ENCODE data around the gene MIEF2.

Gene MIEF2

GRCh38 chr17:18217412-18218015, 42.9 kb upstream of the MIEF2 start:
- H3K27me3 ChIP-seq (ENCODE audit: insufficient read depth, low read length, poor library complexity, severe bottlenecking) = no peaks in the 10 kb centered on the region
- no peak overlapping the region for H3K9ac ChIP-seq (ENCODE audit: low read depth, low read length, poor library complexity, severe bottlenecking)
- no peaks in the 10 kb centered on the region for H3K4me1 ChIP-seq (ENCODE audit: insufficient read depth, low read length, poor library complexity, severe bottlenecking)
- H3K9me3 ChIP-seq (ENCODE audit: insufficient read depth, low read depth, low read length) = no peaks in the 10 kb centered on the region
- TF ChIP-seq, protein P1, sequence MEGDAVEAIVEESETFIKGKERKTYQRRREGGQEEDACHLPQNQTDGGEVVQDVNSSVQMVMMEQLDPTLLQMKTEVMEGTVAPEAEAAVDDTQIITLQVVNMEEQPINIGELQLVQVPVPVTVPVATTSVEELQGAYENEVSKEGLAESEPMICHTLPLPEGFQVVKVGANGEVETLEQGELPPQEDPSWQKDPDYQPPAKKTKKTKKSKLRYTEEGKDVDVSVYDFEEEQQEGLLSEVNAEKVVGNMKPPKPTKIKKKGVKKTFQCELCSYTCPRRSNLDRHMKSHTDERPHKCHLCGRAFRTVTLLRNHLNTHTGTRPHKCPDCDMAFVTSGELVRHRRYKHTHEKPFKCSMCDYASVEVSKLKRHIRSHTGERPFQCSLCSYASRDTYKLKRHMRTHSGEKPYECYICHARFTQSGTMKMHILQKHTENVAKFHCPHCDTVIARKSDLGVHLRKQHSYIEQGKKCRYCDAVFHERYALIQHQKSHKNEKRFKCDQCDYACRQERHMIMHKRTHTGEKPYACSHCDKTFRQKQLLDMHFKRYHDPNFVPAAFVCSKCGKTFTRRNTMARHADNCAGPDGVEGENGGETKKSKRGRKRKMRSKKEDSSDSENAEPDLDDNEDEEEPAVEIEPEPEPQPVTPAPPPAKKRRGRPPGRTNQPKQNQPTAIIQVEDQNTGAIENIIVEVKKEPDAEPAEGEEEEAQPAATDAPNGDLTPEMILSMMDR (conservative IDR thresholded peaks at IDR 0.05; ENCODE audit: low read length) = peak; percentile 88
- TF ChIP-seq EZH2phosphoT487 (IDR thresholded peaks at IDR 0.05; ENCODE audit: borderline replicate concordance) = no peak
- no peaks in the 10 kb centered on the region for H4K20me1 ChIP-seq (ENCODE audit: insufficient read depth, low read length, poor library complexity, severe bottlenecking)
- no peaks in the 10 kb centered on the region for H3K36me3 ChIP-seq (ENCODE audit: insufficient read depth, low read length)
- no peak overlapping the region for H3K4me2 ChIP-seq (ENCODE audit: low read depth, low read length, poor library complexity, severe bottlenecking)
- H2AFZ ChIP-seq (ENCODE audit: low read length) = no peak overlapping the region
- no peak overlapping the region for H3K4me3 ChIP-seq (ENCODE audit: low read length, poor library complexity, severe bottlenecking)
- H3K79me2 ChIP-seq (ENCODE audit: insufficient read depth, low read length) = no peaks in the 10 kb centered on the region
- H3K9me2 ChIP-seq (replicated peaks; ENCODE audit: low read depth, low read length) = no peaks in the 10 kb centered on the region
- H3F3A ChIP-seq (ENCODE audit: low read depth) = no peaks in the 10 kb centered on the region

- no peaks in the 10 kb centered on the region for H3K9me2 ChIP-seq (replicated peaks; ENCODE audit: low read depth, low read length)
- no peak overlapping the region for H3K9ac ChIP-seq (ENCODE audit: low read depth, low read length, poor library complexity, severe bottlenecking)
- no peaks in the 10 kb centered on the region for H3K27me3 ChIP-seq (ENCODE audit: insufficient read depth, low read length, poor library complexity, severe bottlenecking)
- H3K4me1 ChIP-seq (ENCODE audit: insufficient read depth, low read length, poor library complexity, severe bottlenecking) = no peaks in the 10 kb centered on the region
- no peaks in the 10 kb centered on the region for H3K36me3 ChIP-seq (ENCODE audit: insufficient read depth, low read length)
- H3K9me3 ChIP-seq (ENCODE audit: insufficient read depth, low read depth, low read length) = no peaks in the 10 kb centered on the region
- no peak overlapping the region for H3K4me2 ChIP-seq (ENCODE audit: low read depth, low read length, poor library complexity, severe bottlenecking)
- no peak overlapping the region for H2AFZ ChIP-seq (ENCODE audit: low read length)
- H3K79me2 ChIP-seq (ENCODE audit: insufficient read depth, low read length) = no peaks in the 10 kb centered on the region
- no peak overlapping the region for H3K4me3 ChIP-seq (ENCODE audit: low read length, poor library complexity, severe bottlenecking)
- H3F3A ChIP-seq (ENCODE audit: low read depth) = no peaks in the 10 kb centered on the region
- TF ChIP-seq, protein P1 (conservative IDR thresholded peaks at IDR 0.05; ENCODE audit: low read length) = no peak
- no peak for TF ChIP-seq EZH2phosphoT487 (IDR thresholded peaks at IDR 0.05; ENCODE audit: borderline replicate concordance)
- H4K20me1 ChIP-seq (ENCODE audit: insufficient read depth, low read length, poor library complexity, severe bottlenecking) = no peaks in the 10 kb centered on the region
These were observed 41.6 kb upstream of the MIEF2 start for GRCh38 chr17:18218756-18219415.

DNA sequence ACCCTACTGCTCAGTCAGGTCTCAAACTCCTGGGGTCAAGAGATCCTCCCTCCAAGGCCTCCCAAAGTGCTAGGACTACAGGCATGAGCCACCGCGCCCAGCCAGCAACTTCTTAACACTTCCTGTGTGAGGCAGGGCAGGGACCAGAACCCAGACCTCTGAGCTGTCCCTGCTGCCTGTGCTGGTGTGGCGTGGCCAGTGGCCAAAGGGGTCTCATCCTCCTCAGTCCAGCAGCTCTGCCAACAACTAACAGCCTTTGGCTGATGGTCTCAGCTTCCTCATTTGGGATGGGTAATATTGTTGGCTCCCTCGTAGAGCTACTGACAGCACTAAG, 36.4 kb upstream of the MIEF2 start:
- H2AFZ ChIP-seq (ENCODE audit: low read length) = no peak overlapping the region
- no peak overlapping the region for H3K4me2 ChIP-seq (ENCODE audit: low read depth, low read length, poor library complexity, severe bottlenecking)
- no peaks in the 10 kb centered on the region for H3F3A ChIP-seq (ENCODE audit: low read depth)
- H3K27me3 ChIP-seq (ENCODE audit: insufficient read depth, low read length, poor library complexity, severe bottlenecking) = no peaks in the 10 kb centered on the region
- TF ChIP-seq EZH2phosphoT487 (IDR thresholded peaks at IDR 0.05; ENCODE audit: borderline replicate concordance) = no peak
- TF ChIP-seq, protein P1 (conservative IDR thresholded peaks at IDR 0.05; ENCODE audit: low read length) = no peak
- peaks cover 21% of the 10 kb centered on the region for H3K4me1 ChIP-seq (ENCODE audit: insufficient read depth, low read length, poor library complexity, severe bottlenecking)
- H3K4me3 ChIP-seq (ENCODE audit: low read length, poor library complexity, severe bottlenecking) = no peak overlapping the region
- H3K9ac ChIP-seq (ENCODE audit: low read depth, low read length, poor library complexity, severe bottlenecking) = no peak overlapping the region
- no peaks in the 10 kb centered on the region for H3K9me3 ChIP-seq (ENCODE audit: insufficient read depth, low read depth, low read length)
- H3K9me2 ChIP-seq (replicated peaks; ENCODE audit: low read depth, low read length) = no peaks in the 10 kb centered on the region
- H3K36me3 ChIP-seq (ENCODE audit: insufficient read depth, low read length) = no peaks in the 10 kb centered on the region
- H3K79me2 ChIP-seq (ENCODE audit: insufficient read depth, low read length) = peaks cover 29% of the 10 kb centered on the region
- H4K20me1 ChIP-seq (ENCODE audit: insufficient read depth, low read length, poor library complexity, severe bottlenecking) = peaks cover 7% of the 10 kb centered on the region

Data from Loucy (cell line).